NT2/D1 (cell line): ENCODE results near the gene LTB4R2.

ENCODE experiments used
- SUZ12 ChIP-seq: IDR thresholded peaks from 2 replicates; pipeline ENCODE4 v1.6.1; 2011; ENCODE audit not compliant: insufficient read length, insufficient read depth; ENCODE audit errors: extremely low read depth
- YY1 ChIP-seq: IDR thresholded peaks from 2 replicates; pipeline ENCODE4 v1.6.1; 2011; ENCODE audit not compliant: insufficient read length, insufficient read depth

- TF ChIP-seq SUZ12: no peak
- TF ChIP-seq YY1: no peak
Measured at GRCh38 chr14:24279301-24280186, 30.4 kb upstream of the LTB4R2 start.
